PC-9 (cell line): ENCODE data around the gene FBP2. TPM values are rescaled to one million over a fixed set of nuclear protein-coding genes. Genes with fewer than 3 reads are reported as not detected.

ENCODE experiments used
- BruUV-seq: library from RNA; stranded (reverse); fragments of 400-500 nt; replicated peaks from 2 replicates; lab custom pipeline; 2021; lab: Mats Ljungman, UMichigan
- CTCF ChIA-PET: fragments of 300-600 bp; sonication (Branson Sonifier 250); formaldehyde crosslinking; loops from one replicate; lab custom pipeline; 2022; ENCODE audit warnings: antibody characterized with exemption; lab: Charles Lee
- POLR2A ChIA-PET: fragments of 300-600 bp; sonication (Branson Sonifier 250); formaldehyde crosslinking; loops from one replicate; lab custom pipeline; 2022; ENCODE audit warnings: antibody characterized with exemption; ENCODE audit not compliant: unreplicated experiment; lab: Charles Lee
- DNase-seq, 2 experiments: peaks; one replicate each; pipeline versions ENCODE4 v3.0.0 to v3.0.0-alpha.2; 2015 to 2022; ENCODE audit warnings: mixed read lengths in 1 of 2
- H2AFZ ChIP-seq: fragments of 200-600 bp; sonication (generic); 2 replicates; pipeline ENCODE4 v1.8.1; 2017; ENCODE audit warnings: antibody characterized with exemption
- H3F3A ChIP-seq: fragments of 200-600 bp; sonication (generic); 2 replicates; pipeline ENCODE4 v1.8.1; 2017; ENCODE audit warnings: antibody characterized with exemption, mild to moderate bottlenecking, low read depth; ENCODE audit not compliant: insufficient read depth
- H3K27ac ChIP-seq: fragments of 200-600 bp; sonication (generic); 2 replicates; pipeline ENCODE4 v1.6.1; 2016; ENCODE audit warnings: mixed run types
- H3K27me3 ChIP-seq: fragments of 200-600 bp; sonication (generic); 2 replicates; pipeline ENCODE4 v1.6.1; 2016; ENCODE audit warnings: low read depth, mixed run types; ENCODE audit not compliant: insufficient read depth
- H3K36me3 ChIP-seq: fragments of 200-600 bp; sonication (generic); 2 replicates; pipeline ENCODE4 v1.6.1; 2016; ENCODE audit warnings: low read depth, mixed run types
- H3K4me1 ChIP-seq: fragments of 200-600 bp; sonication (generic); replicated peaks from 2 replicates; pipeline ENCODE4 v1.6.1; 2016; ENCODE audit warnings: mixed run types; ENCODE audit not compliant: insufficient read depth
- H3K4me2 ChIP-seq: fragments of 200-600 bp; sonication (generic); 2 replicates; pipeline ENCODE4 v1.6.1; 2017; ENCODE audit warnings: mixed run types
- H3K4me3 ChIP-seq: fragments of 200-600 bp; sonication (generic); 2 replicates; pipeline ENCODE4 v1.6.1; 2016; ENCODE audit warnings: mixed run types
- H3K79me2 ChIP-seq: fragments of 200-600 bp; sonication (generic); 2 replicates; pipeline ENCODE4 v1.6.1; 2017; ENCODE audit warnings: low read depth, mixed run types
- H3K9me2 ChIP-seq: fragments of 200-600 bp; sonication (generic); 2 replicates; pipeline ENCODE4 v1.8.1; 2017; ENCODE audit warnings: mild to moderate bottlenecking; ENCODE audit not compliant: insufficient read depth
- H3K9me3 ChIP-seq: fragments of 200-600 bp; sonication (generic); 2 replicates; pipeline ENCODE4 v1.8.1; 2016; ENCODE audit warnings: low read depth; ENCODE audit not compliant: insufficient read depth
- H4K20me1 ChIP-seq: fragments of 200-600 bp; sonication (generic); 2 replicates; pipeline ENCODE4 v1.8.1; 2017; ENCODE audit not compliant: insufficient read depth
- CTCF ChIP-seq: fragments of 200-600 bp; sonication (generic); conservative IDR thresholded peaks from 2 replicates; pipeline ENCODE4 v1.6.1; 2017; ENCODE audit warnings: mixed run types, antibody characterized with exemption, mild to moderate bottlenecking, moderate library complexity
- EZH2 ChIP-seq: fragments of 200-600 bp; sonication (generic); IDR thresholded peaks from 2 replicates; pipeline ENCODE4 v1.8.0; 2017; ENCODE audit warnings: antibody characterized with exemption, low read depth
- intact Hi-C: fragments of 100-400 bp; cut with micrococcal nuclease; formaldehyde crosslinking; loops from one replicate; pipeline ENCODE4 v1.10.0; 2022; ENCODE audit not compliant: unreplicated experiment
- total RNA-seq: library from RNA; stranded (reverse); gene quantifications from 2 replicates; pipeline ENCODE4 v1.2.3, GENCODE V29; 2021

FBP2 gene
- total RNA-seq, 1 experiment from 2014 or later: not detected

GRCh38 chr9:94607423-94607691 lies 13.7 kb upstream of the FBP2 start:
- H3K79me2 ChIP-seq: no peaks in the 10 kb centered on the region
- H3K4me1 ChIP-seq: no peaks in the 10 kb centered on the region
- peaks cover 23% of the 10 kb centered on the region; the same call in 1 of the 2 replicates for H3F3A ChIP-seq
- no peaks in the 10 kb centered on the region for H4K20me1 ChIP-seq
- no peak overlapping the region for H3K27ac ChIP-seq
- DNase-seq: no peak
- POLR2A ChIA-PET: interaction anchor here (0.6 to 0.7 kb wide), 2 partner anchors 62 to 1039 kb away, joined by 3 to 9 read pairs; no protein-coding TSS in a partner anchor
- no peak for TF ChIP-seq CTCF
- no peak for TF ChIP-seq EZH2
- H3K27me3 ChIP-seq: no peaks in the 10 kb centered on the region
- no peaks in the 10 kb centered on the region for H3K9me2 ChIP-seq
- H3K4me3 ChIP-seq: no peak overlapping the region
- CTCF ChIA-PET: no interaction called here
- intact Hi-C loops: loop anchor here (10.0 kb wide), 1 partner anchor 543 kb away; no protein-coding TSS in a partner anchor
- BruUV-seq: no TSS peak
- no peak overlapping the region for H3K4me2 ChIP-seq
- peaks cover 21% of the 10 kb centered on the region for H3K36me3 ChIP-seq
- no peaks in the 10 kb centered on the region for H3K9me3 ChIP-seq
- H2AFZ ChIP-seq: no peak overlapping the region

GRCh38 chr9:94606646-94607422 lies 13.2 kb upstream of the FBP2 start:
- no peak overlapping the region for H3K4me2 ChIP-seq
- CTCF ChIA-PET: no interaction called here
- BruUV-seq: no TSS peak

More at GRCh38 chr9:94606646-94607422, 13.2 kb upstream of the FBP2 start:
- H3K27ac ChIP-seq: no peak overlapping the region
- no peaks in the 10 kb centered on the region for H4K20me1 ChIP-seq
- H3K4me1 ChIP-seq: no peaks in the 10 kb centered on the region
- H2AFZ ChIP-seq: no peak overlapping the region
- H3F3A ChIP-seq: peaks cover 25% of the 10 kb centered on the region; the same call in 1 of the 2 replicates
- no peak for DNase-seq
- H3K9me3 ChIP-seq: no peaks in the 10 kb centered on the region
- H3K27me3 ChIP-seq: no peaks in the 10 kb centered on the region
- H3K36me3 ChIP-seq: peaks cover 21% of the 10 kb centered on the region
- intact Hi-C loops: loop anchor here (10.0 kb wide), 1 partner anchor 542 kb away; no protein-coding TSS in a partner anchor
- H3K4me3 ChIP-seq: no peak overlapping the region
- TF ChIP-seq CTCF: no peak
- TF ChIP-seq EZH2: no peak
- H3K79me2 ChIP-seq: no peaks in the 10 kb centered on the region
- no peaks in the 10 kb centered on the region for H3K9me2 ChIP-seq
- POLR2A ChIA-PET: interaction anchor here (0.7 kb wide), 1 partner anchor 1039 kb away, joined by 3 read pairs; no protein-coding TSS in a partner anchor
